ENCODE results near the gene SLC40A1. TPM values are rescaled to one million over a fixed set of nuclear protein-coding genes. Genes with fewer than 3 reads are reported as not detected.

The SLC40A1 gene
- total RNA-seq, 1 experiment from 2014 or later: 109 TPM

GRCh38 chr2:189580241-189580651 lies 340 bp downstream of the SLC40A1 start:
- Histone ChIP-seq H3K4me3 (ENCODE audit: low read depth, low read length) (peak overlapping the region; percentile 66), H3K36me3 (ENCODE audit: control insufficient read depth, insufficient read depth, low read length) (no peaks in the 10 kb centered on the region), H3K4me1 (peaks cover 52% of the 10 kb centered on the region), H3K27me3 (replicated peaks; ENCODE audit: control insufficient read depth, insufficient read depth, low read length) (no peaks in the 10 kb centered on the region), H3K9me3 (no peaks in the 10 kb centered on the region)
- Mint-ChIP-seq H3K27ac (ENCODE audit: unreplicated experiment) (peak overlapping the region; percentile 88), H3K36me3 (ENCODE audit: insufficient read depth, unreplicated experiment) (peaks cover 32% of the 10 kb centered on the region), H3K9me3 (ENCODE audit: unreplicated experiment) (no peaks in the 10 kb centered on the region), H3K4me3 (ENCODE audit: unreplicated experiment) (peak overlapping the region; percentile 99), H3K4me1 (ENCODE audit: low read depth, unreplicated experiment) (peaks cover 54% of the 10 kb centered on the region), H3K27me3 (ENCODE audit: insufficient read depth, unreplicated experiment) (no peaks in the 10 kb centered on the region)
- DNase-seq: peak; percentile 53
- ChIA-PET CTCF (interaction anchor here (0.6 to 2.3 kb wide), 12 partner anchors 18 to 1651 kb away, joined by 3 to 15 read pairs (median 4); no protein-coding TSS in a partner anchor), POLR2A (interaction anchor here (0.6 to 3.5 kb wide), 23 partner anchors 13 to 201 kb away, joined by 3 to 24 read pairs (median 4); partner anchors contain the start of genes ANKAR, OSGEPL1 and WDR75)
- TSS peak; percentile 59 for BruUV-seq (replicated peaks)
- intact Hi-C loops (cut with micrococcal nuclease; ENCODE audit: unreplicated experiment): loop anchor here (1.0 to 10.0 kb wide), 7 partner anchors 25 to 185 kb away; partner anchors contain the start of genes ASNSD1 and OSGEPL1
- no peak for TF ChIP-seq CTCF (IDR thresholded peaks at IDR 0.05; ENCODE audit: insufficient read depth in 1 of 2, low read depth in 1 of 2, low read length in 1 of 2, severe bottlenecking in 1 of 2, unreplicated experiment in 1 of 2)

GRCh38 chr2:189579585-189580186 lies 900 bp downstream of the SLC40A1 start:
- H3K4me1 ChIP-seq: peaks cover 54% of the 10 kb centered on the region
- H3K4me3 Mint-ChIP-seq (ENCODE audit: unreplicated experiment): peak overlapping the region; percentile 99
- no peak for TF ChIP-seq CTCF (IDR thresholded peaks at IDR 0.05; ENCODE audit: insufficient read depth in 1 of 2, low read depth in 1 of 2, low read length in 1 of 2, severe bottlenecking in 1 of 2, unreplicated experiment in 1 of 2)
- no peaks in the 10 kb centered on the region for H3K9me3 Mint-ChIP-seq (ENCODE audit: unreplicated experiment)
- DNase-seq: peak in 1 of 2 experiments; percentile 33
- H3K27ac Mint-ChIP-seq (ENCODE audit: unreplicated experiment): peak overlapping the region; percentile 88
- ChIA-PET POLR2A (interaction anchor here (1.0 to 3.5 kb wide), 5 partner anchors 20 to 49 kb away, joined by 3 to 14 read pairs (median 5); no protein-coding TSS in a partner anchor), CTCF (interaction anchor here (0.7 to 2.3 kb wide), 5 partner anchors 19 to 1651 kb away, joined by 3 to 15 read pairs (median 3); no protein-coding TSS in a partner anchor)
- no peaks in the 10 kb centered on the region for H3K27me3 ChIP-seq (replicated peaks; ENCODE audit: control insufficient read depth, insufficient read depth, low read length)
- intact Hi-C loops (cut with micrococcal nuclease; ENCODE audit: unreplicated experiment): loop anchor here (1.0 to 10.0 kb wide), 7 partner anchors 24 to 185 kb away; partner anchors contain the start of genes ASNSD1 and OSGEPL1
- peaks cover 38% of the 10 kb centered on the region for H3K36me3 Mint-ChIP-seq (ENCODE audit: insufficient read depth, unreplicated experiment)
- peak overlapping the region; percentile 66 for H3K4me3 ChIP-seq (ENCODE audit: low read depth, low read length)
- H3K27me3 Mint-ChIP-seq (ENCODE audit: insufficient read depth, unreplicated experiment): no peaks in the 10 kb centered on the region
- H3K9me3 ChIP-seq: no peaks in the 10 kb centered on the region
- no TSS peak for BruUV-seq (replicated peaks)
- no peaks in the 10 kb centered on the region for H3K36me3 ChIP-seq (ENCODE audit: control insufficient read depth, insufficient read depth, low read length)
- peaks cover 55% of the 10 kb centered on the region for H3K4me1 Mint-ChIP-seq (ENCODE audit: low read depth, unreplicated experiment)

- no peak overlapping the region for H3K27ac Mint-ChIP-seq (ENCODE audit: unreplicated experiment)
- no peaks in the 10 kb centered on the region for H3K27me3 ChIP-seq (replicated peaks; ENCODE audit: control insufficient read depth, insufficient read depth, low read length)
Measured at GRCh38 chr2:189578272-189578950, 2.2 kb downstream of the SLC40A1 start.

More at GRCh38 chr2:189578272-189578950, 2.2 kb downstream of the SLC40A1 start:
- no peak for DNase-seq
- Histone ChIP-seq H3K36me3 (ENCODE audit: control insufficient read depth, insufficient read depth, low read length) (no peaks in the 10 kb centered on the region), H3K4me1 (peaks cover 61% of the 10 kb centered on the region), H3K4me3 (ENCODE audit: low read depth, low read length) (no peak overlapping the region), H3K9me3 (no peaks in the 10 kb centered on the region)
- peaks cover 54% of the 10 kb centered on the region for H3K4me1 Mint-ChIP-seq (ENCODE audit: low read depth, unreplicated experiment)
- POLR2A ChIA-PET: interaction anchor here (3.5 kb wide), 1 partner anchor 22 kb away, joined by 14 read pairs; no protein-coding TSS in a partner anchor
- no TSS peak for BruUV-seq (replicated peaks)
- intact Hi-C loops (cut with micrococcal nuclease; ENCODE audit: unreplicated experiment): no loop called here
- H3K36me3 Mint-ChIP-seq (ENCODE audit: insufficient read depth, unreplicated experiment): peaks cover 51% of the 10 kb centered on the region
- CTCF ChIA-PET: no interaction called here
- H3K9me3 Mint-ChIP-seq (ENCODE audit: unreplicated experiment): no peaks in the 10 kb centered on the region
- no peaks in the 10 kb centered on the region for H3K27me3 Mint-ChIP-seq (ENCODE audit: insufficient read depth, unreplicated experiment)
- H3K4me3 Mint-ChIP-seq (ENCODE audit: unreplicated experiment): peak overlapping the region; percentile 99
- TF ChIP-seq CTCF (IDR thresholded peaks at IDR 0.05; ENCODE audit: insufficient read depth in 1 of 2, low read depth in 1 of 2, low read length in 1 of 2, severe bottlenecking in 1 of 2, unreplicated experiment in 1 of 2): no peak

All from Caco-2 (cell line).